Measurements from ENCODE around the gene DCAF12L2. TPM values are rescaled to one million over a fixed set of nuclear protein-coding genes. Genes with fewer than 3 reads are reported as not detected.

The DCAF12L2 gene
- not detected in 2 replicates for total RNA-seq (2011; cell fraction: chromatin; rRNA removed; ENCODE audit: low replicate concordance)
- not detected in 2 replicates for total RNA-seq (2011; cell fraction: nucleolus; rRNA removed)
- not detected in 2 replicates for total RNA-seq (2011; cell fraction: nucleoplasm; rRNA removed)
- total RNA-seq (2014; rRNA removed) (not detected in 2 replicates), total RNA-seq (2014; rRNA removed; fragmentation: Illumina TruSeq; extraction: Trizol) (not detected in 2 replicates), total RNA-seq (2015; rRNA removed; fragmentation: Illumina TruSeq; extraction: Trizol) (not detected in 2 replicates), total RNA-seq (2021) (not detected in 2 replicates), polyA plus RNA-seq (2011; rRNA removed) (not detected in 2 replicates), polyA plus RNA-seq (2014; fragmentation: Illumina TruSeq; extraction: Trizol) (not detected in 2 replicates), polyA plus RNA-seq (2014; fragmentation: Nextera tagmentation; extraction: Ambion mirVana) (not detected), polyA plus RNA-seq (2014; rRNA removed) (not detected in 2 replicates), polyA minus RNA-seq (2011; rRNA and poly(A)+ RNA removed) (not detected in 2 replicates), Bru-seq, nascent RNA (not detected), BruChase-seq, experiment 1, labeled RNA remaining after a 2-hour chase (not detected), BruChase-seq, experiment 2, labeled RNA remaining after a 6-hour chase (not detected)
- polyA plus RNA-seq (2011; cell fraction: cytosol; rRNA removed): not detected in 2 replicates
- not detected in 2 replicates for polyA plus RNA-seq (2011; cell fraction: nucleus; rRNA removed)
- polyA plus RNA-seq (2012): not detected in 2 replicates
- not detected in 2 replicates for polyA minus RNA-seq (2011; cell fraction: cytosol; rRNA and poly(A)+ RNA removed)
- not detected in 2 replicates for polyA minus RNA-seq (2011; cell fraction: nucleus; rRNA and poly(A)+ RNA removed)
- long read RNA-seq, experiment 1: 0 reads
- long read RNA-seq, experiment 2: 0 reads
- long read RNA-seq, experiment 3: 0 reads

GRCh38 chrX:126165721-126166461, at the start of gene DCAF12L2:
DCAF12L2 (minus strand) TSS chrX:126166289; CDS start chrX:126165924, 365 bp downstream.
- no peak within 1 kb of the TSS for H3K4me3 ChIP-seq
- no peak within 1 kb of the TSS for H3K4me2 ChIP-seq (ENCODE audit: insufficient read depth, low read length)
- H3K36me3 ChIP-seq (ENCODE audit: control insufficient read depth, insufficient read depth, low read length): no peaks in the 10 kb centered on the region
- ChIA-PET CTCF (ENCODE audit: low intra/inter-chr PET ratio) (no interaction called here), POLR2A (no interaction called here)
- 12% methylated on average over 15 of the region's 91 CpGs for WGBS (ENCODE audit: insufficient coverage, low coverage, missing lambda C conversion rate)
- no peak within 1 kb of the TSS for H3K27ac ChIP-seq (ENCODE audit: extremely low read depth, low read depth, low read length)
- intact Hi-C loops (cut with micrococcal nuclease): no loop called here
- H3K9me1 ChIP-seq (ENCODE audit: control insufficient read depth, insufficient read depth, low read length): no peaks in the 10 kb centered on the region
- no peak for TF ChIP-seq ZNF717 (CRISPR knock-in tag; IDR thresholded peaks at IDR 0.05)
- TF ChIP-seq ZNF511 (CRISPR knock-in tag; IDR thresholded peaks at IDR 0.05): no peak
- no peak for TF ChIP-seq FOXP1 (CRISPR knock-in tag; IDR thresholded peaks at IDR 0.05)
- TF ChIP-seq ILK (tag; IDR thresholded peaks at IDR 0.05; ENCODE audit: borderline replicate concordance, low read depth): no peak
- TF ChIP-seq PRMT5 (CRISPR knock-in tag; IDR thresholded peaks at IDR 0.05): no peak
- TF ChIP-seq ZFP36 (IDR thresholded peaks at IDR 0.05; ENCODE audit: low read depth, low read length, partially characterized antibody): no peak
- TF ChIP-seq NEUROD1 (IDR thresholded peaks at IDR 0.05; ENCODE audit: borderline replicate concordance, low read depth, low read length, partially characterized antibody): no peak
- no peak for TF ChIP-seq MBD2 (IDR thresholded peaks at IDR 0.05; ENCODE audit: borderline replicate concordance, low read depth)
- no peak for TF ChIP-seq FOS (IDR thresholded peaks at IDR 0.05; ENCODE audit: extremely low read depth, insufficient read length)
- TF ChIP-seq POLR3A (IDR thresholded peaks at IDR 0.05; ENCODE audit: borderline replicate concordance, extremely low read depth, insufficient read depth, insufficient read length): no peak
- no peak for TF ChIP-seq SIN3A (IDR thresholded peaks at IDR 0.05; ENCODE audit: borderline replicate concordance in 2 of 2, control insufficient read depth in 1 of 2, low read depth in 2 of 2, low read length in 2 of 2)
- TF ChIP-seq SMC3 (conservative IDR thresholded peaks at IDR 0.05; ENCODE audit: insufficient read depth, low read depth, low read length): no peak
- no peak for TF ChIP-seq KHSRP (IDR thresholded peaks at IDR 0.05)
- no peak for TF ChIP-seq SMAD1 (IDR thresholded peaks at IDR 0.05; ENCODE audit: low read depth, low read length, partially characterized antibody)
- in situ Hi-C loops (cut with MboI): no loop called here
- no peak for DNase-seq (ENCODE audit: extremely low read depth in 1 of 4, low spot score in 3 of 4)
- no peak within 1 kb of the TSS for H3K9ac ChIP-seq (ENCODE audit: insufficient read depth in 1 of 2, low read depth in 2 of 2, low read length in 2 of 2)
- H2AFZ ChIP-seq (ENCODE audit: low read depth, low read length): no peak within 1 kb of the TSS
- ATAC-seq: no peak
- no peaks in the 10 kb centered on the region for H3K9me3 ChIP-seq (replicated peaks; ENCODE audit: control insufficient read depth, insufficient read depth, low read depth, low read length)
- 0 out of 5 replicates have a peak, but pooled peaks cover 0 to 3% of the 10 kb centered on the region in 2 experiments for H3K4me1 ChIP-seq (replicated peaks in 1 of 2; ENCODE audit: control insufficient read depth in 2 of 2, insufficient read depth in 2 of 2, low read length in 2 of 2)
- no peaks in the 10 kb centered on the region for H4K20me1 ChIP-seq (replicated peaks; ENCODE audit: control insufficient read depth, insufficient read depth, low read length)
- H3K27me3 ChIP-seq (ENCODE audit: control insufficient read depth in 2 of 2, insufficient read depth in 2 of 2, low read length in 2 of 2): no peaks in the 10 kb centered on the region
- no peak for FAIRE-seq
- H3K79me2 ChIP-seq (ENCODE audit: control insufficient read depth, insufficient read depth, low read length): no peaks in the 10 kb centered on the region
- BruUV-seq (replicated peaks): no TSS peak
